Measurements from ENCODE around the gene DEFB115.

- TF ChIP-seq CTCF (IDR thresholded peaks at IDR 0.05; ENCODE audit: low read depth, low read length): no peak
- no peak for TF ChIP-seq EZH2phosphoT487 (IDR thresholded peaks at IDR 0.05; ENCODE audit: low read depth)
Observed at GRCh38 chr20:31256959-31257358, 505 bp upstream of the DEFB115 start.

Data from OCI-LY3 (cell line).